NOMO-1 (cell line): ENCODE measurements around the gene NALCN.

ENCODE experiments used
- DNase-seq, 2 experiments: peaks; one replicate each; lab custom pipeline; 2025; ENCODE audit not compliant: unreplicated experiment in 2 of 2; lab: John Stamatoyannopoulos, UW

Gene NALCN

GRCh38 chr13:101416181-101417042, at the start of gene NALCN:
Gene NALCN (minus strand): TSS chr13:101416508. CDS start chr13:101399126, 17,382 bp downstream.
- no peak for DNase-seq

GRCh38 chr13:101465877-101466276, 49.6 kb upstream of the NALCN start:
- DNase-seq = no peak

- no peak for DNase-seq
These were observed 40.9 kb upstream of the NALCN start for GRCh38 chr13:101457176-101457575.

DNA sequence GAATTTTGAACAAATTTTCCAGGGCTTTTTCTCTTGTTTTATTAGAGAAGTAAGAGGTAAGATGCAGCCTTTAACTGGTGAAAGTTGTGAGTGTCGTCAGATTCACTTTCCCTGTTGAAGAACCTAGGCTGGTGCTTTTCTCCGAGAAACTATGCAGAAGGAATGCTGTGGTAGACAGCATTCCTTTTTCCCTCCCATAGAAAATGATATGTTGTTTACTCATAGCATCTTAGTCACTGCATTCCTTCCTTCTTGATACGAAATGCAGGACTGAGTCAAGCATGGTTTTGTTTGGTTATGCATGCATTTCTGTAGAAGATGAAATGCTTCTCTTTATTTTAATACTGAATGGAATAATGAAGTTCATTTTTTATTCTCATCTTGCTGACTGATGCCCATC, 39.6 kb upstream of the NALCN start:
- no peak for DNase-seq

DNA sequence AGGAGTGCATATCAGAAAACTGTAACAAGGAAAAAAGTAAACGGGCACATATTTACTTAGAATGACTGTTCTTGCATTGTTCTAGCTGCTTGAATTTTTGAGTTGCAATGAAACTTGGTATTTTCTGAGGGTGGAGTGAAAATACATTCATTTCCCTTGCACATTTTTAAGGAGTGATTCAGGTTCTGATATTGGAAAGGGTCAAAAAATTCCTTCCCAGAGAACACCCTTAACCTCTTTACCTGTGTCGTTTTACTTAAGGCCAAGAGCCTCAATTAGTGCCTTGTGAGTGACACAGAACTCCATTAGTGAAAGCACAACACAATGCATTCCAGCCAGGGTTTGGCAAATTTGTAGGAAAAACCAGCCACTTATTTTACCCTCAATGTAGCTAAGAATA, 38.5 kb upstream of the NALCN start:
- DNase-seq = no peak

- no peak for DNase-seq
These were observed 37.5 kb upstream of the NALCN start for GRCh38 chr13:101453784-101454201.

DNA sequence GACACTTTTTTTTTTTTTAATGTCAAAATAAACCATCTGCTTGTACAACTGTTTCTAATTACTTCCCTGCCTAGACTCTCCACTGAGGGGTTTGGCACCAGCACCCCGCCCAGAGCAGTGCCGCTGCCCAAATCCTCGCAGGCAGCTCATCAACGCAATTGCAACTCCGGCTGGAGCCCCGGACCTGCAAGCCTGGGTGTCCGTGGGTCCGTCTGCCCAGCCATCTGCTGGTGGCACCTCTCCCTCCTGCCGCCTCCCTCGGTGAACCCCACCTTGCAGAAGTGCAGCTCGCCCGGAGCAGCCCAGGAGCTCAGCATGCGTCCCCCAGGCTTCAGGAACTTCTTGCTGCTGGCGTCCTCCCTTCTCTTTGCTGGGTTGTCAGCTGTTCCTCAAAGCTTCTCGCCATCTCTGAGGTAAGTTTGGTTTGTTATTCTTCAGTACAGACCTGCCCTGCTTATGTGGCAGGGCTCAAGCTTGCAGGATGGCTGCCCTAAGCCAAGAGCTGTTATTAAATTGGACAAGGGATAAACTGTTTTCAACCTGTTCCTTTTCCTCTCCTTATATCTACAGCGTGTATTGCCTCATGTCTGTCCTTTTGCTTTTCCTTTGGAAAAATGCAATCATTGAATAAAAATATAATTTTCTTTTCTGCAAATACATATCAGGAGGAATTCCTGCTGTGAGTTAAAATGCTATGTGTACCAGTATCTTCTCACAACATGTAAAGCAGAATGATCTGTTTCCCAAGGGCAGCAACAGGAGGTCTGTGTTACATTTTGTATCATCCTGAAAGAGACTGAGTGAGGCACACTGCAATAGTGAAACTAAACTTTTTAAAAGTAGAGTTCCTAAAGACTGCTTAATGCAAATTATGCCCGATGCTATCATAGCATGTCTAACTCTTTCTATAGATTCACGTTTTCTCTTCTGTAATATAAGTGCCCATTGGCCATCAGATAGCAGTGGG, 36.5 kb upstream of the NALCN start, which contains the start of gene ITGBL1:
Gene ITGBL1 (plus strand): TSS at position 157 of the 967 bp plus-strand sequence. CDS start 159 bp downstream, at position 316.
- no peak for DNase-seq

- DNase-seq = no peak
These were observed 35.3 kb upstream of the NALCN start for GRCh38 chr13:101451641-101452040.

DNA sequence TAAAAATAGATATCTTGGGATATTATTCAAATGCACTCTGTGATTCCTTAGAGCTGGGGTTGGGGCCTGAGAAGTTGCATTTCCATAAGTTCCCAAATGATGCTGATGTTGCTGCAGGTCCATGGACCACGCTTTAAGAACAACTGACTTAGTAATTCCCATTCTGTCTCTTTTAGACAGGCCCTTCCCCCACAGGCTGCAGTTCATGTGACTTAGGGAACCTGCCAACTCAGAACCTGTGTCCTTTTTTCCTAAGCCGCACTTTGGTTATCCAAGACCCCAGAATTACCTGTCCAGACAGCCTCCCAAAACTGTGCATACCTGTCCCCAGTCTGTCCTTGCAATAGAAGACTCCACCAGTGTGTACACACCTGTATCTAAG, 34.4 kb upstream of the NALCN start:
- DNase-seq = no peak

- no peak for DNase-seq
These were observed 33.8 kb upstream of the NALCN start for GRCh38 chr13:101449790-101450748.

- no peak for DNase-seq
These were observed 31.5 kb upstream of the NALCN start for GRCh38 chr13:101447852-101448251.

GRCh38 chr13:101434486-101434885, 18.2 kb upstream of the NALCN start:
- no peak for DNase-seq

DNA sequence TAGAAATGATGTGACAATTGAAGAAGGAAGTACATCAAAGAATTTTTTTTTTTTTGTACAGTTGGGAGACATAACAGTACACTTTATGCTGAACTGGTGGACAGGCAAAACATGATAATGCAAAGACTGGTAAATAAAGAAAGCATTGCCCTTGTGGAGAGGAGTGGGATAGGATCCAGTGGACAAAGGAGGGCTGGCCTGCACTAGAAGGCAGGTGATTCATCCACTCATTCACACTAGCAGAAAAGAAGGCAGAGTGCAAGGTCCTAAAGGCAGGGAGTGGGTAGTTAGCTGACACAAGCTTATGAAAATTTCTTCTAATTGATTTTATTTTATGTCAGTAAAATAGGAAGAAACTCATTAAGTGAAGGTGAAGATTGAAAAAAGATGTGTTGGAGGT, 17.6 kb upstream of the NALCN start:
- DNase-seq = no peak

DNA sequence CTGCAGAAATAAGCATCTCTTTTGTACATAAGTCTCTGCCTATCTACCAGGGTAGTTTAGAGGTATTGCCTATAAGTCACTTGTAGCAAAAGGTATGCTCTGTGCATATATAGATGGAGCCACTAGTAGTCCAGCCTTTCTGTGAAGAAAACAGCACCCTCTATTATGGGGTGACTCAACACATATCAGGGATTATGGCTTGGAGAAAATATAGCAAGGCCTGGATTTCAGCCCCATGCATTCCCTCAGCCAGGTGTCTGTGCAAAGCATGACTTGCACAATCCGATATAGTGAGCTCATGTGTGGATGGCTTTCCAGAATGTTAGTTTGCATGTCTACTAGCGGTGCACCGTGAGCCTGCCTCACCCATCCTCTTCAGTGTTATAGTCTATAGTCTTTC, 13.4 kb upstream of the NALCN start:
- no peak for DNase-seq

DNA sequence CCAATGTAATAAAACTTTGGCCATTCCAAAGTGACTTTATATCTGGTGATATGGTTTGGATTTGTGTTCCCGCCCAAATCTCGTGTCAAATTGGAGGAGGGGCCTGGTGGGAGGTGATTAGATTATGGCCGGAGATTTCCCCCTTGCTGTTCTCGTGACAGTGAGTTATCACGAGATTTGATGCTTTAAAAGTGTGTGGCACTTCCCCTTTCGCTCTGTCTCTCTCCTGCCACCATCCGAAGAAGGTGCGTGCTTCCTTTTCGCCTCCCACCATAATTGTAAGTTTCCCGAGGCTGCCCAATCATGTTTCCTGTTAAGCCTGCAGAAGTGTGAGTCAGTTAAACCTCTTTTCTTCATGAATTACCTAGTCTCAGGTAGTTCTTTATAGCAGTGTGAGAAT, 9.3 kb upstream of the NALCN start:
- no peak for DNase-seq

DNA sequence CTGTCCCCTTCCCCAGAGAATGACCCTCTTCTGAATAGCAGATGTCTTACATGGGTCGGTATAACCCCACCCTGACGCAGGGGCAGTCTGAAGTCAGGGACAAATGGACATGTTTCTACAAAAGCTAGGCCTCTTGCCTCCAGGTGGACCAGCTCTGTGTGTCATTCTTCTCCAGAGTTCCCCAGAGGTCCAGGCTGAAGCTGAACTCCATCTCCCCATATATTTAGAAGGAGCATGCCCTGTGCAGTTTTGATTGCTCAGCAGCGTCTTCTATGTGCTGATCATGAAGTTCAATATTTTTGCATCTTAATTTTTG, 8.8 kb upstream of the NALCN start:
- no peak for DNase-seq

DNA sequence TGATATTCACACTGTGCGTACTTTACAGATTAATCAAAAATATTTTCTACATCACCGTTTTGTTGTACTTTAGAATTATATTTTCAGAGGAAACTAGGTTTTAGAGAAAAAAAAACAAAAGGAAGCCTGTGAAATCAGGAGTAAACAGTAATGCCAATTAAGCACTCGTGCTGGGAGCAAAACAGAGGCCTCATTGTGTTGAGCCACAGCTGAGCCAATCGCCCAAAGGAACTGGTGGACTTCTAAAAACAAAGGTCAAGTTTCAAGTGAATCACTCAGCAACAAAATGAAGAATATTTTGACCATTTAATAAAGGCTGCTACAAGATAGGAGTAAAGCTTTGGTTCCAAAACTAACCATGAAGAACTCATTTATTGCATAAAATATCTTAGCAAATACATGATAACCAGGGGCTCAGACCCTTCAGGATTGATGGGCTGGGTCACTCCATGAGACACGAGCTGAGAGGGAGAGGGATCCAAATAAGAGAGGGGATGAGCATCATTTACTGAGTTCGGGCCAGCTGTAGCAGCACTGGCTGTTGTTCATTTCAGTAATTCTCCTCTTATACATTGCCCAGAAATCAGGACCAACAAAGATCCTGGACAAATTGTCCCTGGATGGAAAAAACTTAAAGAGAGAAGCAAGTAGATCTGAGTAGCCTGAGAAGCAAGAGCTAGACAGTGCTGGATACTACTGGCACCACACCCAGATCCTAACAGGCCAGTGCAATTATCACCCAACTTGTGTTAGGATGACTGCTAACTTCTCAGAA, 8.3 kb upstream of the NALCN start:
- no peak for DNase-seq

- no peak for DNase-seq
These were observed 7.6 kb upstream of the NALCN start for GRCh38 chr13:101423872-101424271.

DNA sequence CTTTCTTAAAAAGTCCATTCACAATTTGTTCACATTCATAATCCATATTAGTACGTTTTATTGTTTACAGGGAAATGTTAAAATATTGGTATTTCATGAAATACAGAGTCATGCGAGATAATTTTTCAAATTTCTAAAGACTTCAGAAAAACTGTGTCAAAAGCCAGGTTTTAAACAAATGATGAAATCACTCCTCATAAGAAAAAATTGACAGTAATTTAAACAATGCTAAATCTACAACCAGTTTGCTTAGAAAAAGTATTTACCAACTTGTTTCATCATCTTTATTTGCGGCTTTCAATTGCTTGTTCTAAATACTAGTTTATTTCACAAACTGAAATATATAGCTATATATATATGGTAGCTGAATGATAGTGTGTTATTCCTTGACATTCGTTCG, 1.2 kb upstream of the NALCN start:
- DNase-seq = no peak

DNA sequence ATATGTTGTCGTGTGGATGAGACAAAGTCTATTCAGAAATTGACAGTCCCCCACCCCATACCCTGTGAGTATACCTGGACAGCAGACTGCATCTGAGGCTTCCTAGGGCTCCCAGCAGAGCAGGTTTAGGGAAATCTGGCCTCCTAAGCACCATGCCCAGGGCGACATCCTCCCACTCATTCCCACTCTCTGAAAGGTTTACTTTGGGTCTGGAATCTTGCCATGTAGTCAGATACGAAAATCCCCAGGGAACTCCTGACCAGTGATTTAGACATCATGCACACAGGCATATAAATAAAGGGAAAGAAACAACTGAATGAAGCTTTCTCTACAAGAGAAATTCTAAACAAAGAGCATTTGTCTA, 717 bp upstream of the NALCN start:
- no peak for DNase-seq
